MV-4-11 (cell line): ENCODE measurements around the gene PKNOX2.
"Not testable (repeated sequence)": the region's sequence is repeated elsewhere in the genome, so short reads cannot be mapped to it uniquely, and the experiment has no call there.

Experiments used
- DNase-seq: peaks from one replicate; lab custom pipeline; 2025; lab: John Stamatoyannopoulos, UW

Gene PKNOX2

GRCh38 chr11:125207866-125208425, 43.4 kb downstream of the PKNOX2 start:
- no peak for DNase-seq

- no peak for DNase-seq
Observed at GRCh38 chr11:125210066-125210465, 45.5 kb downstream of the PKNOX2 start.

GRCh38 chr11:125211191-125211947, 46.8 kb downstream of the PKNOX2 start:
- DNase-seq: no peak

GRCh38 chr11:125211948-125212340, 47.4 kb downstream of the PKNOX2 start:
- DNase-seq: no peak

GRCh38 chr11:125214601-125215565, 50.3 kb downstream of the PKNOX2 start:
- no peak for DNase-seq

- no peak for DNase-seq
Observed at GRCh38 chr11:125215976-125216375, 51.4 kb downstream of the PKNOX2 start.

- DNase-seq: no peak
Observed at GRCh38 chr11:125218336-125218735, 53.8 kb downstream of the PKNOX2 start.

DNA sequence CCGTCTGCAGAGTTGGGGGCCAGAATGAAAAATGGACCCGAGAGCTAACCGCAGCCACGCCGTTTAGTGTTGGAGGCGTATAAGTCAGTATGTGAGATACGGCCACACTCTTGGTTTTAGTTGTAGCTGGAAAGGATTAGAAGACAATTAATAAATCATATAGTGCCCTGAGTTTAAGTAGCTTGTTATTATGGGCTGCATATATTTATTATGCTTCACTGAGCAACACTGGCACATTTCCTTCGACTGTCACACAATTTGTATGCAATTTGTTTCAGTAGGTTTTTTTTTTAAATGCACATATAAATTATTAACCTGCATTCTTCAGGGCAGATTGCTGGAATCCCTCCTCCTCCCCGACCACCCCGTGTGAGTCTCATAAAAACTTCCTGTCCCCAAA, 56.9 kb downstream of the PKNOX2 start:
- no peak for DNase-seq

DNA sequence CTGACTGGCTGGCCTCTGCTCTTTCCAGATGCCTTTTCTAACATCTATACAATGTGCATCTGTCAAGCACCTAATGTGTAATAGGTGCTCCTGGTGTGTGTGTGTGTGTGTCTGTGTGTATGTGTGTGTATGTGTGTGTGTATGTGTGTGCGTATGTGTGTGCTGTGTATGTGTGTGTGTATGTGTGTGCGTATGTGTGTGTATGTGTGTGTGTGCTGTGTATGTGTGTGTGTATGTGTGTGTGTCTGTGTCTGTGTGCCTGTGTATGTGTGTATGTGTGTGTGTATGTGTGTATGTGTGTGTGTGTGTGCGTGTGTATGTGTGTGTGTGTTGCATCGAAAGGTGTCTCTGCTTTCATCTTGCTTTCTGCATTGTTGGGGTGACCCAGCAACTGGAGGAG, 57.9 kb downstream of the PKNOX2 start:
- DNase-seq: no peak

DNA sequence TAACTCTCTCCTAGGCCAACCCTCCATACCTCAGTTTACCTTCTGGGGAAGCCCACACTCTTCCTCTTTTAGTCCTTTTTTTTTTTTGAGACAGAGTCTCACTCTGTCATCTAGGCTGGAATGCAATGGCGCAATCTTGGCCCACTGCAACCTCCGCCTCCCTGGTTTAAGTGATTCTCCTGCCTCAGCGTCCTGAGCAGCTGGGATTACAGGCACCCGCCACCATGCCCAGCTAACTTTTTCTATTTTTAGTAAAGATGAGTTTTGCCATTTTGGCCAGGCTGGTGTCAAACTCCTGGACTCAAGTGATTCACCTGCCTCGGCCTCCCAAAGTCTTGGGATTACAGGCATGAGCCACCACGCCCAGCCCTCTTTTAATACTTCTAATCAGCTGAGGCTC, 58.6 kb downstream of the PKNOX2 start:
- not testable (repeated sequence) for DNase-seq

DNA sequence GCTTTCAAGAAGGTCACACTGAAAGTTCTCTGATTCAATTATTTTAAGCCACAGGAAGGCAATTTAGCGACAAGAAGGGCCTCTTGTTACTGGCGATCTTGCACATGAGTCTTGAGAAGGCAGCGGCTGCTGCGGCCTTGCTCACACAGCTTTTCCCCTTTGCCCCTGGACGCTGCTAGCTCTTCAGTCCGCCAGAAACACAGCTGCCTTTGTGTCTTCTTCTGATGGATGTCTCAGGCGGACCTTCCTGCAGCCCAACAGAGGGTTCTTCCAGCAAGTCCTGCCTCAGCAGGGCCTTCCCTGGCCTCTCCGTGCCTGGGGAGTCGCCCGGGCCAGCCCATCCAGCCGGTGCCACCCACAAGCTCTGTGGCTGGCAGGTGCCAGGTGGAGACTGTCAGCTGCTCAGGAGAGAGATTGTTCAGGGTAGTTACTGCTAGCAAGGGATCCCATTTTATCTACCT, 59.4 kb downstream of the PKNOX2 start:
- no peak for DNase-seq

DNA sequence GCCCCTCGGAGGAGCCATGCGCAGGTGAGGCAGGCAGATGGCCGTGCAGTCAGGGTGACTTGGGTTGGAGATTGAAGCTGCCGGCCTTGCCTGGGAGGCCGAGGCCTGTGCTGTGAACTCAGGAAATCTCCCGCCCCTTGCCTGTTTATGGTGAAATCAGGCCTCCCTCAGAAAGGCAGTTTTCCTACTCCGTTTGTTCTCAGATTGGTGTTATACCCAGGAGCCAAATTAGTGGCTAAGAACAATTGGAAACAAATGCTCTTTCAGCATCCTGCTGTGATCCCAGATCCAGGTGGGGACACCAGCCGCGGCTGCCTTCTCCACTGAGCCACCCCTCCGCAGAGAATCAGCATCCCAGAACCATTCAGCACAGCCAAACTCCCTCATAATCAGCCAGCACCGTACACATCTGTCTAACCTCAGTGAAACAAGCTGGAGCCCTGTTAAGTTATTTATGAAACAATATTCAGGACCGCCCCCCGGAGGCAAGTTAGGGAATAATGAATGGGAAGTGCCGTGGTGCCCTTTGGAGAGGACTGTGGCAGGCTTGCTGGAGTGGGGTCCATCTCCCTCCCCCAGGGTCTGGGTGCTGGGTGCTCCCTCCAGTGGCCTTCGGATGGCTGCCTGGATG, 60.0 kb downstream of the PKNOX2 start:
- no peak for DNase-seq

- no peak for DNase-seq
Observed at GRCh38 chr11:125225401-125225800, 60.9 kb downstream of the PKNOX2 start.

- no peak for DNase-seq
Observed at GRCh38 chr11:125226031-125226430, 61.5 kb downstream of the PKNOX2 start.

DNA sequence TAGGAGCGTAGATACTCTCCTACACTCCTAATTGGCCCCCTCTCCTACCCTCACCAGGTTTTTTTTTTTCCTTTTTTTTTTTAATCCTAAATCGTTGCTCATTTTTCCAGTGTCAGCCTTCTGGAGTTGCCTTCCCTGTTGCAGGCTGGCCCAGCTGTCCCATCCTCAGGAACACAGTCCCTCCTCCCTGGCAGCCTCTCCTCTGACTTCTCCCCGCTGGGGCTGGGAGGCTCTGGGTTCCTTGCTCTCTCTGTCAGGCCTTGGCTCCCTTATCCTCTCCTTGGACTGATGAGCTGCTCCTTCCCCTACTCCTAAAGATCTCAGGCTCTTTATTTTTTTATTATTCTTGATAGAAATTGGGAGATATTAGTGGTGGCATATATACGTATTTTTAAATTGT, 62.2 kb downstream of the PKNOX2 start:
- DNase-seq: no peak

DNA sequence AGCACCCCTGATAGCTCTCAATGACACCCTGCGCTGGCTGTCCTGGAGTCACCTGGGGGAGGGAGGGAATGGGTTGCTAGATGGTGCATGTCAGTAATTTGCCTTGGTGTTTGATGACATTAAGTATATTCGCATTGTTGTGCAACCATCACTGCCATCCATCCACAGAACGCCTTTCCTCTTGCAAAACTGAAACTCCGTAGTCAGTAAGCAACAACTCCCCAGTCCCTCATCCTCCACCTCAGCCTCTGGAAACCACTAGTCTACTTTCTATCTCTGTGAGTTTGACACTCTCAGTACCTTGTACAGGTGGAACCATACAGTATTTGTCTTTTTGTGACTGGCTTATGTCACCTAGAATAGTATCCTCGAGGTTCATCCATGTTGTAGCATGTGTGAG, 62.6 kb downstream of the PKNOX2 start:
- DNase-seq: peak; percentile 26

- DNase-seq: no peak
Observed at GRCh38 chr11:125228445-125228844, 63.9 kb downstream of the PKNOX2 start.

- DNase-seq: no peak
Observed at GRCh38 chr11:125228993-125229392, 64.4 kb downstream of the PKNOX2 start.

DNA sequence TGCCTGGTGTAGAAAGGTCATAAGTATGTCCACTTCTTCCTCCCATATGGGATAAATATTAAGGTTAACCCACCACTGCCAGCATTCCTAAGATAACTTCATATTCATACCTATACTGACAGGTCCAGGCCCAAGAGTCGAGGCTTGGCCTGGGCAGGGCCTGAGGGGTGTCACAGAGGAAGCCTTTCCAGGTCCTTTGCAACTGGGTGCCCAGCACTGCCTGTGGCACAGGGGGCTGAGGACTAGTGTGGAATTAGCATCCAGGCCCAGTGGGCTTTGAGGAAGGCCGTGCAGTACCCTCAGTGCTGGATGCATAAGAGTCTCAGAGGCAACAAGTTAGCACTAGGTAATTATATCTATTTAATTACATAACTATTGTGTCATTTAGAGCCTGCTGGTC, 65.4 kb downstream of the PKNOX2 start:
- no peak for DNase-seq

DNA sequence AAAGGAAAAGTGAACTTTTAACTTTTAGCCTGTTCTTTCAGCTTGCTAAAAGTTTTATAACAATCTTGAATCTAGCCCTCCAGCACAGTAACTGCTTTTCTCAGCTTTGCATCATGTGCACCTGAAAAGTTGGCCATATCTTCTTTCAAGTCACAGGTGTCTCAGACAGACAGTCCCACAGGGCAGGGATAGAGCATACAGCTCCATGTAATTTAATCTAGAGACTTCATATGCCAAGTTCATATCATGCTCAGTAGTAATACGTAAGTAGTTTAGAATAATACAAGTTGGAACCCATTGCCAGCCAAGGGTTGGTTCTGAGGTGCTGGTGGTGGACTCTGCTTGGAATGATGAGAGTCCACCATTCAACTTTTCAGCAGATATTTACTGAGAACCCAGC, 68.6 kb downstream of the PKNOX2 start:
- DNase-seq: no peak

DNA sequence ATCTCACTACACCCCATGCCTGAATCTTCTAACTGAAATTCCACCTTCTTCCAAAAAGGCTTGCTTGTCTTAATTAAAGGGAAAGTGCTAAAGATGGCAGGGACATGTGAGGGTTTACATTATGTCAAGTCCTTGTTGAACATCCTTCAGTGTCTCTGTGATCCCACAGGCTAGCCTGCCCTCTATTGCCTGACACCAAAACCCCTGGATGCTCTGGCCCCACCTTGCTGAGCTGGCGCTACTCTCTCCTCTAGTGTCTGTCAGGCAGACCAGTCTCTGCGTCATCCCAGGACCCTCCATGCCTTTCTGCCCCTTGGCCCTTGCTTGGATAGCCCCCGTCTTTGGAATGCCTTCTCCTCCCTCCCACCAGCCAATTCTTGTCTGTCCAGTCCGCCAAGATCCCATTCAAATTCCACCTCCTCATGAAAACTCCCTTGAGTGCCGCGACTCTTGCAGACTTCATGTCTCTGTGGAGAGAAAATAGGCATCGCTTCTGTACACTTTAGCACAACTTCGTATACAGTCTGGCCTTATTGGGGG, 69.3 kb downstream of the PKNOX2 start:
- no peak for DNase-seq

DNA sequence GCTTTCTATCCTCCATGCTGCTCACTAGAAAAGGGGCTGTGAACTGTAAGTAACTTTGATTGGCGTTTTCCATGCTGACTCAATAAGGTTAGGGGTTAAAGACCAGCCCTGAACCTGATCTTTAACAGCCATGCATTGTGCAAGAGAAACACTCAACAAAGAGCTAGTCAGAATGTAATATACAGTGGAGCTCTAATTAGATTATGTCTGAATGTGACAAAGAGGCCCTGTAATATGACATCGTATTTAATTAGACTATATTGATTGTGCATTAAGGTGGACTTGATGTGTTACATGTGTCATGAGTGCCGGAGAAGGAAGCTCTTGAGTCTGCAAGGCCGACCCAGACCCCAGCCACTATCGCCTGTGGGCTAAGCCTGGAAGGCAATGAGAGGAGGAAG, 70.5 kb downstream of the PKNOX2 start:
- peak; percentile 72 for DNase-seq
